ENCODE data around the gene SDK2.

- TF ChIP-seq POLR2AphosphoS5 (IDR thresholded peaks at IDR 0.05; ENCODE audit: low read depth, low read length) (no peak), TAF1 (IDR thresholded peaks at IDR 0.05; ENCODE audit: borderline replicate concordance, insufficient read depth, low read length) (no peak), REST (IDR thresholded peaks at IDR 0.05; ENCODE audit: insufficient read depth in 1 of 2, low read depth in 2 of 2, low read length in 2 of 2) (no peak), FOXP2 (optimal IDR thresholded peaks at IDR 0.05; ENCODE audit: borderline replicate concordance, extremely low read depth, extremely low read length, insufficient read depth) (no peak), SIN3A (IDR thresholded peaks at IDR 0.05; ENCODE audit: borderline replicate concordance, insufficient read depth, low read length) (no peak)
Measured at GRCh38 chr17:73534209-73534909, 109.9 kb downstream of the SDK2 start.
